Duodenal mucosa (tissue), 2 donors: ENCODE results near the gene TMX3.
A peak's percentile ranks its signal among the peaks of the same experiment; 100 is the strongest.

Experiments used
- H3K27ac ChIP-seq: one replicate; pipeline ENCODE4 v1.7.0; 2013; ENCODE audit warnings: low read depth, low read length
- H3K27me3 ChIP-seq, 2 donors: one replicate each; pipeline ENCODE4 v1.7.0; 2013; ENCODE audit warnings: low read length in 2 of 2, control low read depth in 1 of 2; ENCODE audit not compliant: insufficient read depth in 2 of 2, control insufficient read depth in 1 of 2
- H3K36me3 ChIP-seq, 2 donors: one replicate each; pipeline ENCODE4 v1.7.0; 2013; ENCODE audit warnings: low read length in 2 of 2, control low read depth in 1 of 2; ENCODE audit not compliant: insufficient read depth in 2 of 2, control insufficient read depth in 1 of 2
- H3K4me1 ChIP-seq, 2 donors: one replicate each; pipeline ENCODE4 v1.7.0; 2013; ENCODE audit warnings: low read length in 2 of 2, control low read depth in 1 of 2; ENCODE audit not compliant: insufficient read depth in 2 of 2, control insufficient read depth in 1 of 2
- H3K4me3 ChIP-seq, 2 donors: one replicate each; pipeline ENCODE4 v1.7.0; 2013; ENCODE audit warnings: low read length in 2 of 2, low read depth in 1 of 2
- H3K9ac ChIP-seq, 2 donors: one replicate each; pipeline ENCODE4 v1.7.0; 2013; ENCODE audit warnings: low read length in 2 of 2, low read depth in 1 of 2
- H3K9me3 ChIP-seq, 2 donors: one replicate each; pipeline ENCODE4 v1.7.0; 2013; ENCODE audit warnings: low read length in 2 of 2, control low read depth in 1 of 2; ENCODE audit not compliant: control insufficient read depth in 1 of 2

The TMX3 gene

DNA sequence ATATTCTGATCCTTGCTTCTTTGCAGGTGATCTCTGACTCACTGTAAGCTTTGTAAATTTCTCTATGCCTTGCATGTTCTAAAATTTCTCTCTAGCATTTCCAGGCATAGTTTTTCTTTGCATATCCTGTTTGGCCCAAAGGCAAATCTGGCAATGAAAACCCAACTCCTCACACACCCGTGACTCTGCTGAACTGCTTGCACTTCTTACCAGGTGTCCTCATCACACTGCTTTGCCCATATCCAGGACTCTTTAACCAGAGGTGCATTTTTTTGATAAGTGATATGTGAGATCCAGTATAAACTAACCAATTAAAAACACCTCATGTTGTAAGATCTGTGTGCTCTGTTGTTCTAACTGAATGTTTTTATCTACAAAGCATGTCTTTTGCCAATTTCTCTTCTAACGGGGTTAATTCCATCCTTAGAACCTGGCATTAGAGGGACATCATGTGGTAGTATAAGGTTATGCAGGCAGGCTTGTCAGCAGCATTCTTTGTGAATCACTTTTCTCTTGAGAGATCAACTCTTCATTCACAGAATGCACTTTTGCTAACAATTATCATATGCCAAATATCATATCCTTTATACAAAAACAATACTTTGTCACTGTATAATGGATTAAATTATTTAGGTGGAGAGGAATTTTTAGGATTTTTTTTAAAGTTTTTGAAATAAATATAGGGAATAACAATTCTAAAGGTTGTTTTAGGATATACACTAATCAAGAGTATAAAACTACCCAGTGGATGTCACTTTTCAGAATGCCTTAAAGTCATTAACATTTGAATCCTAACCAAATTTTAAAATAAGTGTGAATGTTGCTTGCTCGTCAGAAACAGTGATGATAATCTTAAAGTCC is 20.8 kb upstream of the TMX3 start:
- Histone ChIP-seq H3K9ac (no peak overlapping the region), H3K36me3 (no peaks in the 10 kb centered on the region), H3K27me3 (no peaks in the 10 kb centered on the region), H3K27ac (no peak overlapping the region), H3K4me3 (no peak overlapping the region), H3K4me1 (no peaks in the 10 kb centered on the region), H3K9me3 (no peaks in the 10 kb centered on the region)

DNA sequence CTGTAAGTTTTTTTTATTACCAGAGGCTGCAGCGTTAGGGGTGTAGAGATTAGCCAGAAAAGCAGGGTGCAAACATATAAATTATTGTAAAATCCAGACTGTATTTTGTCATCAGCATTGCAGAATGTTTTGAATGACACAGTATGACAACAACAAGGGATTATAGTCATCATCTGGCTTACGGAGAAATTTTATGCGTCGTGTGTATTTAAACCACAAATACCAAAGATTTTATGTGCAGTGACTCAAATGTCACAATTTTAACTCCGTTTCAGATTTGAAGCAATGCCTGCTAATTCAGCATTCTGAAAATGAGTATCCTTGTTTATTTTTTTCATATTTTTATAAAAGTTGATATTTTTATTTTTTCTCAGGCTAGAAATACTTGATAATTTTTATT is 19.4 kb upstream of the TMX3 start:
- no peak overlapping the region for H3K27ac ChIP-seq
- no peaks in the 10 kb centered on the region for H3K4me1 ChIP-seq
- no peak overlapping the region for H3K9ac ChIP-seq
- no peaks in the 10 kb centered on the region for H3K36me3 ChIP-seq
- no peak overlapping the region for H3K4me3 ChIP-seq
- no peaks in the 10 kb centered on the region for H3K27me3 ChIP-seq
- no peaks in the 10 kb centered on the region for H3K9me3 ChIP-seq

- Histone ChIP-seq H3K4me1 (no peaks in the 10 kb centered on the region), H3K27ac (no peak overlapping the region), H3K36me3 (no peaks in the 10 kb centered on the region), H3K9ac (no peak overlapping the region), H3K9me3 (no peaks in the 10 kb centered on the region), H3K27me3 (no peaks in the 10 kb centered on the region), H3K4me3 (no peak overlapping the region)
Observed at GRCh38 chr18:68733707-68734106, 18.8 kb upstream of the TMX3 start.

- Histone ChIP-seq H3K4me1 (no peaks in the 10 kb centered on the region), H3K27me3 (no peaks in the 10 kb centered on the region), H3K9ac (no peak overlapping the region), H3K4me3 (no peak overlapping the region), H3K27ac (no peak overlapping the region), H3K9me3 (no peaks in the 10 kb centered on the region), H3K36me3 (no peaks in the 10 kb centered on the region)
Observed at GRCh38 chr18:68728081-68728700, 13.3 kb upstream of the TMX3 start.

DNA sequence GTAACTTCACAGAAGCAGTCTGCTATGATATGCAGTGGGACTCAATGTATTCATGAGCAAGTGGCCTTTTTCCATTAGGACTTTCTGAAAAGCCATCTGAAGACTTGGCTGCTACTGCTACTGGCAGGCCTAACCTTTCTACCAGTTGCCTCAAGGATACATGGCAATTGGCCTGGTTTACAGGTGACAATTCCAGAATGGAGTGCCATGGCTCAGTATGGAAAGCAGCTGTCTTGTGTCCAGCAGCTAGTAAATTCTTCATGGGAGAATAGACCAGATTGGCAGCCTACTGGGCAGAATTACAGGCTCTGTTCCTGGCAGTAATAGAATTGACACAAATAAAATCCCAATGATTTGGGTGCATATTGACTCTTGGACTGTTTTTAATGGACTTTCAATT is 12.6 kb upstream of the TMX3 start:
- H3K27ac ChIP-seq = no peak overlapping the region
- no peak overlapping the region for H3K9ac ChIP-seq
- H3K27me3 ChIP-seq = no peaks in the 10 kb centered on the region
- H3K4me1 ChIP-seq = no peaks in the 10 kb centered on the region
- H3K36me3 ChIP-seq = no peaks in the 10 kb centered on the region
- H3K4me3 ChIP-seq = no peak overlapping the region
- no peaks in the 10 kb centered on the region for H3K9me3 ChIP-seq

- no peak overlapping the region for H3K27ac ChIP-seq
- H3K9ac ChIP-seq = no peak overlapping the region
- peaks cover 6 to 11% of the 10 kb centered on the region in 2 donors for H3K4me1 ChIP-seq
- H3K27me3 ChIP-seq = no peaks in the 10 kb centered on the region
- H3K9me3 ChIP-seq = no peaks in the 10 kb centered on the region
- no peaks in the 10 kb centered on the region for H3K36me3 ChIP-seq
- no peak overlapping the region for H3K4me3 ChIP-seq
Observed at GRCh38 chr18:68725346-68725745, 10.4 kb upstream of the TMX3 start.

- Histone ChIP-seq H3K27ac (no peak overlapping the region), H3K9me3 (no peaks in the 10 kb centered on the region), H3K9ac (no peak overlapping the region)
Observed at GRCh38 chr18:68724021-68724420, 9.1 kb upstream of the TMX3 start.

GRCh38 chr18:68723539-68723938 is 8.6 kb upstream of the TMX3 start:
- Histone ChIP-seq H3K27me3 (no peaks in the 10 kb centered on the region), H3K4me3 (no peak overlapping the region), H3K4me1 (peaks cover 6 to 11% of the 10 kb centered on the region in 2 donors), H3K36me3 (no peaks in the 10 kb centered on the region), H3K27ac (no peak overlapping the region), H3K9me3 (no peaks in the 10 kb centered on the region), H3K9ac (no peak overlapping the region)

More at GRCh38 chr18:68724021-68724420, 9.1 kb upstream of the TMX3 start:
- Histone ChIP-seq H3K27me3 (no peaks in the 10 kb centered on the region), H3K4me1 (peaks cover 6 to 11% of the 10 kb centered on the region in 2 donors), H3K36me3 (no peaks in the 10 kb centered on the region), H3K4me3 (no peak overlapping the region)

DNA sequence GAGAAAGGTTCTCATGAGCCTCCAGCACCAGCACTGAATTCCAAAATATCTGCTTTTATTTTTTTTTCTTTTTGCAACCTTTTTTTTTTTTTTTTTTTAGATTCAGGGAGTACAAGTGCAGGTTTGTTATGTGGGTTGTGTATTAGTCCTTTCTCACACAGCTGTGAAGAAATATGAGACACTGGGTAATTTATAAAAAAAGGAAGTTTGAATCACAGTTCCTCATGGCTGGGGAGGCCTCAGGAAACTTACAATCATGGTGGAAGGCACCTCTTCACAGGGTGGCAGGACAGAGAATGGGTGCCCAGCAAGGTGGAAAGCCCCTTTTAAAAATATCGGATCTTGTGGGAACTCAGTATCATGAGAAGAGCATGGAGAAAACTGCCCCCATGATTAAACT is 7.9 kb upstream of the TMX3 start:
- Histone ChIP-seq H3K4me1 (peaks cover 6 to 11% of the 10 kb centered on the region in 2 donors), H3K27me3 (no peaks in the 10 kb centered on the region), H3K27ac (no peak overlapping the region), H3K36me3 (no peaks in the 10 kb centered on the region), H3K4me3 (no peak overlapping the region), H3K9ac (no peak overlapping the region), H3K9me3 (no peaks in the 10 kb centered on the region)

- H3K4me1 ChIP-seq = peaks cover 6 to 11% of the 10 kb centered on the region in 2 donors
- no peaks in the 10 kb centered on the region for H3K27me3 ChIP-seq
- H3K27ac ChIP-seq = peak overlapping the region; percentile 16
- H3K36me3 ChIP-seq = no peaks in the 10 kb centered on the region
- peak overlapping the region; percentile 68 to 69 for H3K4me3 ChIP-seq
- peak overlapping the region; percentile 39 to 41 for H3K9ac ChIP-seq
- H3K9me3 ChIP-seq = no peaks in the 10 kb centered on the region
Observed at GRCh38 chr18:68721681-68722583, 7.0 kb upstream of the TMX3 start.
